IMR-90 (cell line): ENCODE measurements around the gene PBX4. TPM values are rescaled to one million over a fixed set of nuclear protein-coding genes. Genes with fewer than 3 reads are reported as not detected.
A peak's percentile ranks its signal among the peaks of the same experiment; 100 is the strongest.

Experiments
- ATAC-seq: fragments of 200-7000 bp; cut with Tn5 transposase; 2 replicates; pipeline ENCODE4 v1.9.1; 2020; ENCODE audit warnings: low read depth, mild to moderate bottlenecking, moderate library complexity
- BruUV-seq: library from RNA; stranded (reverse); fragments of 400-500 nt; replicated peaks from 2 replicates; lab custom pipeline; 2021; lab: Mats Ljungman, UMichigan
- CTCF ChIA-PET: fragments of 300-600 bp; formaldehyde crosslinking; extraction: SDS; loops from one replicate; lab custom pipeline; 2021; ENCODE audit warnings: antibody characterized with exemption; lab: Yijun Ruan, JAX
- POLR2A ChIA-PET: fragments of 300-600 bp; sonication (Branson Sonifier 250); formaldehyde crosslinking; loops from one replicate; lab custom pipeline; 2022; ENCODE audit warnings: antibody characterized with exemption; ENCODE audit not compliant: unreplicated experiment; lab: Charles Lee
- DNase-seq: peaks from one replicate; pipeline ENCODE4 v3.0.0; 2013
- H2AFZ ChIP-seq: replicated peaks from 2 replicates; pipeline ENCODE3; 2013; ENCODE audit warnings: low read length, mild to moderate bottlenecking; ENCODE audit not compliant: poor library complexity
- H2AK5ac ChIP-seq: 2 replicates; pipeline ENCODE4 v1.6.1; 2013; ENCODE audit warnings: low read depth, low read length, inconsistent platforms
- H2AK9ac ChIP-seq: replicated peaks from 2 replicates; pipeline ENCODE3; 2013; ENCODE audit warnings: mild to moderate bottlenecking, low read depth, low read length, moderate library complexity; ENCODE audit not compliant: poor library complexity
- H2BK120ac ChIP-seq: 2 replicates; pipeline ENCODE4 v1.6.1; 2013; ENCODE audit warnings: low read depth, low read length, inconsistent platforms
- H2BK15ac ChIP-seq: 3 replicates; pipeline ENCODE4 v1.6.1; 2013; ENCODE audit warnings: low read depth, low read length, inconsistent platforms
- H2BK20ac ChIP-seq: 2 replicates; pipeline ENCODE4 v1.6.1; 2013; ENCODE audit warnings: low read depth, mild to moderate bottlenecking, inconsistent platforms, low read length, moderate library complexity
- H2BK5ac ChIP-seq: 2 replicates; pipeline ENCODE4 v1.6.1; 2013; ENCODE audit warnings: mild to moderate bottlenecking, low read depth, low read length, inconsistent platforms; ENCODE audit not compliant: poor library complexity, severe bottlenecking
- H3K14ac ChIP-seq: replicated peaks from 2 replicates; pipeline ENCODE4 v1.6.1; 2013; ENCODE audit warnings: low read depth, low read length, inconsistent platforms
- H3K18ac ChIP-seq: 2 replicates; pipeline ENCODE4 v1.6.1; 2013; ENCODE audit warnings: low read depth, low read length, control low read depth
- H3K23ac ChIP-seq: 2 replicates; pipeline ENCODE4 v1.6.1; 2013; ENCODE audit warnings: low read depth, low read length, inconsistent platforms
- H3K27ac ChIP-seq: 2 replicates; pipeline ENCODE4 v1.5.1; 2013; ENCODE audit warnings: mild to moderate bottlenecking, control low read depth, low read length; ENCODE audit not compliant: insufficient read depth
- H3K27me3 ChIP-seq: 2 replicates; pipeline ENCODE4 v1.6.1; 2013; ENCODE audit warnings: low read length; ENCODE audit not compliant: control insufficient read depth, insufficient read depth
- H3K36me3 ChIP-seq: 2 replicates; pipeline ENCODE4 v1.6.1; 2013; ENCODE audit warnings: low read length, mixed read lengths; ENCODE audit not compliant: control insufficient read depth, insufficient read depth
- H3K4ac ChIP-seq: 2 replicates; pipeline ENCODE4 v1.6.1; 2013; ENCODE audit warnings: low read depth, low read length, inconsistent platforms
- H3K4me1 ChIP-seq: 2 replicates; pipeline ENCODE4 v1.6.1; 2013; ENCODE audit warnings: low read length, mixed read lengths; ENCODE audit not compliant: control insufficient read depth, insufficient read depth
- H3K4me2 ChIP-seq: 2 replicates; pipeline ENCODE4 v1.6.1; 2013; ENCODE audit warnings: low read depth, mild to moderate bottlenecking, control low read depth, low read length, moderate library complexity
- H3K4me3 ChIP-seq: 2 replicates; pipeline ENCODE4 v1.5.1; 2013; ENCODE audit warnings: low read depth, mild to moderate bottlenecking, control low read depth, low read length, moderate library complexity; ENCODE audit not compliant: insufficient read depth
- H3K56ac ChIP-seq: 2 replicates; pipeline ENCODE4 v1.6.1; 2013; ENCODE audit warnings: low read length, inconsistent platforms; ENCODE audit not compliant: insufficient read depth; ENCODE audit errors: extremely low read depth
- H3K79me1 ChIP-seq, 2 experiments: 2 replicates each; pipeline ENCODE4 v1.6.1; 2013; ENCODE audit warnings: low read length in 2 of 2, inconsistent platforms in 1 of 2, low read depth in 1 of 2
- H3K9ac ChIP-seq: 2 replicates; pipeline ENCODE4 v1.6.1; 2013; ENCODE audit warnings: low read depth, low read length, control low read depth
- H3K9me1 ChIP-seq: 2 replicates; pipeline ENCODE4 v1.6.1; 2013; ENCODE audit warnings: low read length, inconsistent platforms; ENCODE audit not compliant: insufficient read depth
- H3K9me3 ChIP-seq: 2 replicates; pipeline ENCODE4 v1.6.1; 2013; ENCODE audit warnings: low read length; ENCODE audit not compliant: control insufficient read depth, insufficient read depth
- H4K20me1 ChIP-seq: 2 replicates; pipeline ENCODE4 v1.6.1; 2013; ENCODE audit warnings: low read length, inconsistent platforms; ENCODE audit not compliant: insufficient read depth
- H4K5ac ChIP-seq: 2 replicates; pipeline ENCODE4 v1.6.1; 2013; ENCODE audit warnings: mild to moderate bottlenecking, low read depth, low read length, control low read depth
- H4K8ac ChIP-seq, 2 experiments: 2 replicates each; pipeline ENCODE4 v1.6.1; 2013; ENCODE audit warnings: low read depth in 2 of 2, low read length in 2 of 2, control low read depth in 1 of 2, inconsistent platforms in 1 of 2
- H4K91ac ChIP-seq: 2 replicates; pipeline ENCODE4 v1.6.1; 2013; ENCODE audit warnings: low read depth, low read length, inconsistent platforms; ENCODE audit not compliant: insufficient read depth
- BHLHE40 ChIP-seq: fragments of 150-350 bp; IDR thresholded peaks from 2 replicates; pipeline ENCODE4 v1.6.1; 2016; ENCODE audit warnings: mild to moderate bottlenecking, low read depth, low read length
- CEBPB ChIP-seq: IDR thresholded peaks from 2 replicates; pipeline ENCODE4 v1.6.1; 2012; ENCODE audit warnings: low read depth, low read length, improper control_type of control experiment
- CHD1 ChIP-seq: IDR thresholded peaks from 2 replicates; pipeline ENCODE4 v1.6.1; 2012; ENCODE audit warnings: low read depth, low read length, improper control_type of control experiment
- CTCF ChIP-seq: conservative IDR thresholded peaks from 2 replicates; pipeline ENCODE4 v1.5.1; 2012; ENCODE audit warnings: mild to moderate bottlenecking, low read depth, low read length, improper control_type of control experiment
- FOS ChIP-seq: fragments of 150-350 bp; IDR thresholded peaks from 2 replicates; pipeline ENCODE4 v1.6.1; 2016; ENCODE audit warnings: low read depth, low read length
- MAFK ChIP-seq: IDR thresholded peaks from 2 replicates; pipeline ENCODE4 v1.6.1; 2012; ENCODE audit warnings: low read depth, low read length, improper control_type of control experiment
- MAZ ChIP-seq: IDR thresholded peaks from 2 replicates; pipeline ENCODE4 v1.6.1; 2012; ENCODE audit warnings: low read depth, mild to moderate bottlenecking, low read length, improper control_type of control experiment, moderate library complexity, borderline replicate concordance
- MXI1 ChIP-seq: IDR thresholded peaks from 2 replicates; pipeline ENCODE4 v1.6.1; 2012; ENCODE audit warnings: low read depth, mild to moderate bottlenecking, low read length, moderate library complexity, borderline replicate concordance
- NFE2L2 ChIP-seq: fragments of 150-350 bp; IDR thresholded peaks from 2 replicates; pipeline ENCODE4 v1.6.1; 2016; ENCODE audit warnings: low read depth, mild to moderate bottlenecking, low read length
- POLR2A ChIP-seq: IDR thresholded peaks from 2 replicates; pipeline ENCODE4 v1.6.1; 2012; ENCODE audit warnings: mild to moderate bottlenecking, low read depth, low read length
- RAD21 ChIP-seq: IDR thresholded peaks from 2 replicates; pipeline ENCODE4 v1.6.1; 2012; ENCODE audit warnings: low read length, improper control_type of control experiment
- RCOR1 ChIP-seq: IDR thresholded peaks from 2 replicates; pipeline ENCODE4 v1.6.1; 2012; ENCODE audit warnings: mild to moderate bottlenecking, low read length, improper control_type of control experiment; ENCODE audit not compliant: insufficient replicate concordance
- RFX5 ChIP-seq: IDR thresholded peaks from 2 replicates; pipeline ENCODE4 v1.8.0; 2012; ENCODE audit warnings: low read depth, mild to moderate bottlenecking, low read length, moderate library complexity
- SMC3 ChIP-seq: fragments of 150-350 bp; IDR thresholded peaks from 2 replicates; pipeline ENCODE4 v1.6.1; 2016; ENCODE audit warnings: low read depth, mild to moderate bottlenecking, antibody characterized with exemption, low read length, moderate library complexity
- WGBS, 2 experiments: methylation state at CpG; one replicate each; pipeline versions ENCODE4 v1.1.5 to v1.1.7; 2013; ENCODE audit warnings: missing lambda C conversion rate in 2 of 2; ENCODE audit not compliant: insufficient read length in 1 of 2; ENCODE audit errors: extremely low coverage in 2 of 2; 5-methylcytosine and 5-hydroxymethylcytosine counted together
- dilution Hi-C: fragments of 300-500 bp; cut with HindIII; formaldehyde crosslinking; loops from one replicate; pipeline ENCODE4 v1.14.3; 2018; ENCODE audit warnings: low sequenced_read_pairs; ENCODE audit not compliant: unreplicated experiment
- in situ Hi-C: fragments of 300-500 bp; cut with MboI; formaldehyde crosslinking; loops from 3 replicates; pipeline ENCODE4 v1.14.3; 2019; ENCODE audit warnings: low sequenced_read_pairs, inconsistent platforms, mixed read lengths
- intact Hi-C: fragments of 100-400 bp; cut with micrococcal nuclease; formaldehyde crosslinking; loops from 2 replicates; pipeline ENCODE4 v1.10.0; 2022
- polyA plus RNA-seq, 3 experiments: library from polyadenylated mRNA; depleted of rRNA; stranded (reverse); fragments of >200 nt; gene quantifications; 2 replicates each; pipeline ENCODE4 v1.2.3, GENCODE V29; 2012; ENCODE audit warnings: low replicate concordance in 1 of 3
- total RNA-seq: library from RNA; depleted of rRNA; stranded (reverse); fragments of >200 nt; gene quantifications from 2 replicates; pipeline ENCODE4 v1.2.3, GENCODE V29; 2012
- TF ChIP-seq, protein P1 (sequence below): fragments of 150-350 bp; IDR thresholded peaks from 2 replicates; pipeline ENCODE4 v1.6.1; 2017; ENCODE audit warnings: mild to moderate bottlenecking, antibody characterized with exemption, low read length, low read depth

The PBX4 gene
- total and polyA plus RNA-seq, 2 of the 4 experiments (the other 2 are of a cell fraction), result 0.90 to 2.9 TPM

- Histone ChIP-seq H3K27ac (no peak overlapping the region), H3K9ac (no peak overlapping the region), H2BK20ac (no peak overlapping the region), H3K79me1 (no peaks in the 10 kb centered on the region), H3K9me3 (no peaks in the 10 kb centered on the region), H4K8ac (no peak overlapping the region), H3K4me1 (no peaks in the 10 kb centered on the region), H2BK5ac (no peak overlapping the region), H3K23ac (no peak overlapping the region), H3K56ac (no peak overlapping the region), H3K9me1 (no peaks in the 10 kb centered on the region; the same call in 1 of the 2 replicates), H3K4me3 (no peak overlapping the region), H2BK15ac (no peak overlapping the region), H4K20me1 (no peaks in the 10 kb centered on the region), H4K5ac (no peak overlapping the region), H2AFZ (no peak overlapping the region), H3K27me3 (no peaks in the 10 kb centered on the region), H3K4ac (no peak overlapping the region), H2AK5ac (no peak overlapping the region), H3K36me3 (peaks cover 54% of the 10 kb centered on the region), H2AK9ac (peak overlapping the region; percentile 16), H2BK120ac (no peak overlapping the region), H4K91ac (no peak overlapping the region), H3K18ac (no peak overlapping the region), H3K4me2 (no peak overlapping the region), H3K14ac (no peak overlapping the region)
- no TSS peak for BruUV-seq
- 98% methylated on average over 9 of the region's 22 CpGs; no CpG with 5 or more reads in 1 of the 2 experiments for WGBS, 2 experiments
- POLR2A ChIA-PET, result no interaction called here
- dilution Hi-C loops (no loop called here), in situ Hi-C loops (loop anchor here (25.0 kb wide), 1 partner anchor 247 kb away; no protein-coding TSS in a partner anchor), intact Hi-C loops (no loop called here)
- CTCF ChIA-PET, result interaction anchor here (0.8 kb wide), 1 partner anchor 10 kb away, joined by 3 read pairs; no protein-coding TSS in a partner anchor
- ATAC-seq (no peak), DNase-seq (no peak)
- TF ChIP-seq RAD21, result no peak
- TF ChIP-seq CEBPB, result no peak
- no peak for TF ChIP-seq FOS
- no peak for TF ChIP-seq RFX5
- TF ChIP-seq MXI1, result no peak
- no peak for TF ChIP-seq SMC3
- TF ChIP-seq RCOR1, result no peak
- TF ChIP-seq MAFK, result no peak
- no peak for TF ChIP-seq BHLHE40
- TF ChIP-seq CHD1, result no peak
- TF ChIP-seq MAZ, result no peak
- no peak for TF ChIP-seq POLR2A
- TF ChIP-seq NFE2L2, result no peak
- TF ChIP-seq CTCF, result no peak
- TF ChIP-seq, protein P1, sequence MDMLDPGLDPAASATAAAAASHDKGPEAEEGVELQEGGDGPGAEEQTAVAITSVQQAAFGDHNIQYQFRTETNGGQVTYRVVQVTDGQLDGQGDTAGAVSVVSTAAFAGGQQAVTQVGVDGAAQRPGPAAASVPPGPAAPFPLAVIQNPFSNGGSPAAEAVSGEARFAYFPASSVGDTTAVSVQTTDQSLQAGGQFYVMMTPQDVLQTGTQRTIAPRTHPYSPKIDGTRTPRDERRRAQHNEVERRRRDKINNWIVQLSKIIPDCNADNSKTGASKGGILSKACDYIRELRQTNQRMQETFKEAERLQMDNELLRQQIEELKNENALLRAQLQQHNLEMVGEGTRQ, result no peak
Observed at GRCh38 chr19:19633711-19634515, 15.4 kb upstream of the PBX4 start.
